HepG2 (cell line): ENCODE results near the gene GNG13. TPM values are rescaled to one million over a fixed set of nuclear protein-coding genes. Genes with fewer than 3 reads are reported as not detected.

ENCODE experiments used
- ATAC-seq: fragments of 200-7000 bp; cut with Tn5 transposase; 3 replicates; pipeline ENCODE4 v1.9.1; 2020; ENCODE audit warnings: mild to moderate bottlenecking, moderate library complexity
- BruUV-seq: library from RNA; stranded (reverse); fragments of 400-500 nt; replicated peaks from 2 replicates; lab custom pipeline; 2021; lab: Mats Ljungman, UMichigan
- CTCF ChIA-PET: fragments of 300-600 bp; formaldehyde crosslinking; extraction: SDS; loops from one replicate; lab custom pipeline; 2021; ENCODE audit warnings: low total read pairs, inconsistent platforms, low intra/inter-chr PET ratio; lab: Yijun Ruan, JAX
- POLR2A ChIA-PET: fragments of 350-600 bp; sonication (Branson Sonifier 250); formaldehyde crosslinking; loops from one replicate; lab custom pipeline; 2020; ENCODE audit warnings: antibody characterized with exemption, inconsistent platforms; lab: Yijun Ruan, JAX
- DNase-seq: peaks from one replicate; pipeline ENCODE4 v3.0.0-alpha.2; 2015; ENCODE audit warnings: low spot score
- FAIRE-seq: peaks from 3 replicates; lab custom pipeline; 2011; peaks lifted over from hg19 to GRCh38; lab: Jason Lieb, UNC
- H2AFZ ChIP-seq: one replicate; pipeline ENCODE4 v1.6.1; 2011; ENCODE audit warnings: low read length, inconsistent platforms
- H3K27ac ChIP-seq: fragments of 300-600 bp; 3 replicates; pipeline ENCODE4 v1.8.0; 2011; ENCODE audit warnings: mixed run types, mild to moderate bottlenecking, mixed read lengths, low read length, inconsistent platforms; ENCODE audit not compliant: insufficient read depth; ENCODE audit errors: extremely low read length
- H3K27me3 ChIP-seq, 2 experiments: fragments of 200-600 bp in 1 of 2; 2 replicates in 1 of 2; 3 replicates in 1 of 2; pipeline versions ENCODE4 v1.6.0 to v1.8.0; 2011; ENCODE audit warnings: low read length in 2 of 2, mild to moderate bottlenecking in 2 of 2, moderate library complexity in 2 of 2, inconsistent platforms in 1 of 2; ENCODE audit not compliant: insufficient read depth in 2 of 2, control insufficient read depth in 1 of 2
- H3K36me3 ChIP-seq, 2 experiments: fragments of 200-600 bp in 1 of 2; replicated peaks in 1 of 2; 2 replicates in 1 of 2; 3 replicates in 1 of 2; pipeline versions ENCODE4 v1.5.1 to v1.8.0; 2011; ENCODE audit warnings: low read length in 2 of 2, inconsistent platforms in 1 of 2; ENCODE audit not compliant: insufficient read depth in 2 of 2, control insufficient read depth in 1 of 2
- H3K4me1 ChIP-seq: 2 replicates; pipeline ENCODE4 v1.5.1; 2012; ENCODE audit warnings: low read length, inconsistent platforms; ENCODE audit not compliant: insufficient read depth
- H3K4me2 ChIP-seq: 2 replicates; pipeline ENCODE4 v1.6.0; 2011; ENCODE audit warnings: low read depth, low read length, inconsistent platforms
- H3K4me3 ChIP-seq, 3 experiments: fragments of 200-600 bp in 1 of 3; sonication (generic), shearing (Covaris generic) in 1 of 3; replicated peaks in 1 of 3; 2 replicates each; pipeline ENCODE4 v1.5.1; 2011 to 2016; ENCODE audit warnings: low read length in 3 of 3, inconsistent platforms in 2 of 3, low read depth in 2 of 3, mild to moderate bottlenecking in 2 of 3, control low read depth in 1 of 3, mixed read lengths in 1 of 3; ENCODE audit not compliant: insufficient read depth in 1 of 3
- H3K79me2 ChIP-seq: one replicate; pipeline ENCODE4 v1.6.1; 2011; ENCODE audit warnings: low read length, inconsistent platforms; ENCODE audit not compliant: insufficient read depth
- H3K9ac ChIP-seq: 2 replicates; pipeline ENCODE4 v1.6.0; 2011; ENCODE audit warnings: mild to moderate bottlenecking, low read depth, low read length, inconsistent platforms; ENCODE audit not compliant: insufficient read depth
- H3K9me3 ChIP-seq: 2 replicates; pipeline ENCODE4 v1.5.1; 2012; ENCODE audit warnings: mild to moderate bottlenecking, low read length
- H4K20me1 ChIP-seq: 2 replicates; pipeline ENCODE4 v1.6.0; 2011; ENCODE audit warnings: inconsistent platforms, mild to moderate bottlenecking, low read length, moderate library complexity; ENCODE audit not compliant: insufficient read depth
- KDM2A ChIP-seq: sonication (generic); formaldehyde crosslinking; IDR thresholded peaks from 2 replicates; pipeline ENCODE4 v1.4.0; 2020; ENCODE audit warnings: low read depth, missing genetic modification reagents, borderline replicate concordance
- NCOA1 ChIP-seq: sonication (generic); formaldehyde crosslinking; IDR thresholded peaks from 2 replicates; pipeline ENCODE4 v1.9.0; 2021; ENCODE audit warnings: missing genetic modification reagents
- TARDBP ChIP-seq: sonication (generic); formaldehyde crosslinking; IDR thresholded peaks from 2 replicates; pipeline ENCODE4 v1.8.0; 2022; ENCODE audit warnings: mild to moderate bottlenecking, missing genetic modification reagents
- ZNF879 ChIP-seq: sonication (generic); formaldehyde crosslinking; IDR thresholded peaks from 2 replicates; pipeline ENCODE4 v1.8.1; 2023; ENCODE audit warnings: missing genetic modification reagents
- WGBS: methylation state at CpG from one replicate; pipeline ENCODE4 v1.1.6; 2017; ENCODE audit warnings: low lambda C conversion rate; 5-methylcytosine and 5-hydroxymethylcytosine counted together
- in situ Hi-C: cut with HindIII; loops from 2 replicates; pipeline ENCODE4 v1.10.0; 2017; ENCODE audit warnings: low pct_unique_long_range_greater_than_20kb; ENCODE audit not compliant: extremely low pct_ligation_motif_present
- intact Hi-C: fragments of 100-400 bp; cut with micrococcal nuclease; formaldehyde crosslinking; loops from one replicate; pipeline ENCODE4 v1.10.0; 2022; ENCODE audit not compliant: unreplicated experiment
- polyA plus RNA-seq, 8 experiments: library from polyadenylated mRNA; depleted of rRNA in 3 of 8; stranded (reverse) in 7 of 8; unstranded in 1 of 8; fragments of >200 nt; fragmentation: Illumina TruSeq in 4 of 8; extraction: Trizol in 4 of 8; gene quantifications; 2 replicates each; pipeline versions ENCODE4 v1.2.1 to v1.2.3, GENCODE V29; 2011 to 2016; ENCODE audit warnings: low read depth in 4 of 8, missing spikeins in 1 of 8, mixed read lengths in 1 of 8; ENCODE audit not compliant: insufficient read depth in 1 of 8
- total RNA-seq, 5 experiments: library from RNA; depleted of rRNA; stranded (reverse); fragments of >200 nt; fragmentation: Illumina TruSeq; extraction: Trizol; gene quantifications; 2 replicates each; pipeline ENCODE4 v1.2.3, GENCODE V29; 2016; ENCODE audit warnings: low read depth in 1 of 5
- TF ChIP-seq, protein P1 (sequence below): sonication (generic); formaldehyde crosslinking; IDR thresholded peaks from 2 replicates; pipeline ENCODE4 v1.4.0; 2020; ENCODE audit warnings: missing genetic modification reagents

The GNG13 gene
- total and polyA plus RNA-seq, 2 of the 13 experiments (the other 11 are each of a cell fraction or from before 2014, with no cell fraction given): not detected

GRCh38 chr16:795580-796229 lies 4.8 kb downstream of the GNG13 start:
- CTCF ChIA-PET: no interaction called here
- TF ChIP-seq, protein P1, sequence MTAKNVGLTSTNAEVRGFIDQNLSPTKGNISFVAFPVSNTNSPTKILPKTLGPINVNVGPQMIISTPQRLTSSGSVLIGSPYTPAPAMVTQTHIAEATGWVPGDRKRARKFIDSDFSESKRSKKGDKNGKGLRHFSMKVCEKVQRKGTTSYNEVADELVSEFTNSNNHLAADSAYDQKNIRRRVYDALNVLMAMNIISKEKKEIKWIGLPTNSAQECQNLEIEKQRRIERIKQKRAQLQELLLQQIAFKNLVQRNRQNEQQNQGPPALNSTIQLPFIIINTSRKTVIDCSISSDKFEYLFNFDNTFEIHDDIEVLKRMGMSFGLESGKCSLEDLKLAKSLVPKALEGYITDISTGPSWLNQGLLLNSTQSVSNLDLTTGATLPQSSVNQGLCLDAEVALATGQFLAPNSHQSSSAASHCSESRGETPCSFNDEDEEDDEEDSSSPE (CRISPR knock-in tag): no peak
- no peak for DNase-seq

GRCh38 chr16:794853-795466 lies 5.6 kb downstream of the GNG13 start:
- no TSS peak for BruUV-seq
- Histone ChIP-seq H3K4me1 (no peaks in the 10 kb centered on the region; the same call in 1 of the 2 replicates), H3K9me3 (no peaks in the 10 kb centered on the region), H3K27me3 (no peaks in the 10 kb centered on the region; a peak in 1 of 5 replicates), H3K79me2 (no peaks in the 10 kb centered on the region), H3K9ac (no peak overlapping the region), H3K27ac (no peak overlapping the region), H3K4me2 (no peak overlapping the region), H4K20me1 (no peaks in the 10 kb centered on the region), H3K4me3 (no peak overlapping the region), H2AFZ (no peak overlapping the region), H3K36me3 (peaks cover 6 to 9% of the 10 kb centered on the region in 2 experiments; a peak in 3 of 5 replicates)
- intact Hi-C loops (no loop called here), in situ Hi-C loops (no loop called here)
- 93% methylated on average over 10 of the region's 31 CpGs for WGBS
- DNase-seq (no peak), ATAC-seq (no peak), FAIRE-seq (no peak)
- POLR2A ChIA-PET: no interaction called here
- CTCF ChIA-PET: no interaction called here
- TF ChIP-seq NCOA1 (CRISPR knock-in tag): no peak
- no peak for TF ChIP-seq TARDBP (CRISPR knock-in tag)
- TF ChIP-seq KDM2A: no peak
- TF ChIP-seq ZNF879: no peak

More at GRCh38 chr16:795580-796229, 4.8 kb downstream of the GNG13 start:
- POLR2A ChIA-PET: no interaction called here
- no peaks in the 10 kb centered on the region for H4K20me1 ChIP-seq
- BruUV-seq: no TSS peak
- in situ Hi-C loops: no loop called here
- H3K27me3 ChIP-seq: no peaks in the 10 kb centered on the region; a peak in 1 of 5 replicates
- ATAC-seq (no peak), FAIRE-seq (no peak)
- H3K9me3 ChIP-seq: no peaks in the 10 kb centered on the region
- H3K4me2 ChIP-seq: no peak overlapping the region
- H3K9ac ChIP-seq: no peak overlapping the region
- H3K27ac ChIP-seq: no peak overlapping the region
- peaks cover 6% of the 10 kb centered on the region in 2 experiments; a peak in 3 of 5 replicates for H3K36me3 ChIP-seq
- no peak overlapping the region for H3K4me3 ChIP-seq
- WGBS: 100% methylated on average over 3 of the region's 33 CpGs
- H3K79me2 ChIP-seq: no peaks in the 10 kb centered on the region
- no peaks in the 10 kb centered on the region for H3K4me1 ChIP-seq
- no peak overlapping the region for H2AFZ ChIP-seq
- intact Hi-C loops: no loop called here
